Omental fat pad (tissue), 4 donors: ENCODE data around the gene LIMCH1. TPM values are rescaled to one million over a fixed set of nuclear protein-coding genes. Genes with fewer than 3 reads are reported as not detected.

Experiments used
- ATAC-seq: fragments of 150-250 bp; one replicate; pipeline ENCODE4 v1.9.1; 2016; ENCODE audit warnings: mild to moderate bottlenecking, moderate library complexity; ENCODE audit not compliant: low FRiP score
- DNase-seq: peaks from one replicate; pipeline ENCODE4 v3.0.0-alpha.2; 2019; ENCODE audit warnings: low spot score
- CTCF ChIP-seq, 3 donors: fragments of 450-650 bp; IDR thresholded peaks; one replicate each; pipeline ENCODE4 v1.5.1; 2016 to 2017; ENCODE audit warnings: antibody characterized with exemption in 3 of 3, mild to moderate bottlenecking in 3 of 3, moderate library complexity in 2 of 3
- total RNA-seq, 4 donors: library from RNA; depleted of rRNA; stranded (reverse); fragments of >200 nt; gene quantifications; one replicate each; pipeline ENCODE4 v1.1.0, GENCODE V29; 2016

LIMCH1 gene
- total RNA-seq, 4 donors from 2014 or later, result 29.4 to 112 (median 44.9) TPM

- DNase-seq (no peak), ATAC-seq (no peak)
- no peak for TF ChIP-seq CTCF (IDR thresholded peaks at IDR 0.05)
These were observed 11.5 kb downstream of the LIMCH1 start for GRCh38 chr4:41549478-41549877.

- no peak for DNase-seq
- ATAC-seq, result peak; percentile 88
- no peak for TF ChIP-seq CTCF (IDR thresholded peaks at IDR 0.05)
These were observed 12.4 kb downstream of the LIMCH1 start for GRCh38 chr4:41550308-41550707.

- DNase-seq, result no peak
- no peak for TF ChIP-seq CTCF (IDR thresholded peaks at IDR 0.05)
- no peak for ATAC-seq
These were observed 13.6 kb downstream of the LIMCH1 start for GRCh38 chr4:41551536-41551935.

- ATAC-seq (no peak), DNase-seq (no peak)
- no peak for TF ChIP-seq CTCF (IDR thresholded peaks at IDR 0.05)
These were observed 16.9 kb downstream of the LIMCH1 start for GRCh38 chr4:41554905-41555304.

- ATAC-seq (no peak), DNase-seq (no peak)
- TF ChIP-seq CTCF (IDR thresholded peaks at IDR 0.05), result no peak
These were observed 18.6 kb downstream of the LIMCH1 start for GRCh38 chr4:41556526-41556925.

GRCh38 chr4:41559940-41560516 is 22.1 kb downstream of the LIMCH1 start:
- DNase-seq (no peak), ATAC-seq (no peak)
- no peak for TF ChIP-seq CTCF (IDR thresholded peaks at IDR 0.05)

GRCh38 chr4:41561244-41561643 is 23.3 kb downstream of the LIMCH1 start:
- ATAC-seq (no peak), DNase-seq (no peak)
- no peak for TF ChIP-seq CTCF (IDR thresholded peaks at IDR 0.05)
